Transverse colon (tissue), 3 donors: ENCODE data around the gene NIPSNAP3A.

Source experiments
- CTCF ChIP-seq, 5 experiments: fragments of 200-600 bp in 3 of 5; fragments of 450-650 bp in 2 of 5; sonication (generic) in 3 of 5; IDR thresholded peaks; 1 replicate in 2 of 5; 2 replicates in 3 of 5; pipeline ENCODE4 v1.5.1; 2016 to 2017; ENCODE audit warnings: antibody characterized with exemption in 5 of 5, inconsistent platforms in 3 of 5, mild to moderate bottlenecking in 2 of 5, moderate library complexity in 1 of 5
- POLR2A ChIP-seq: fragments of 450-650 bp; IDR thresholded peaks from one replicate; pipeline ENCODE4 v1.6.1; 2016; ENCODE audit warnings: antibody characterized with exemption, mild to moderate bottlenecking, moderate library complexity

- no peak for TF ChIP-seq CTCF (IDR thresholded peaks at IDR 0.05)
- no peak for TF ChIP-seq POLR2A
Observed at GRCh38 chr9:104767507-104767906, 20.0 kb downstream of the NIPSNAP3A start.
